Fibroblast of villous mesenchyme (primary cell): Measurements from ENCODE around the gene SLC38A8. TPM values are rescaled to one million over a fixed set of nuclear protein-coding genes. Genes with fewer than 3 reads are reported as not detected.

Source experiments
- DNase-seq: peaks from one replicate; pipeline ENCODE4 v3.0.0-alpha.2; 2010; ENCODE audit warnings: low read depth
- H3K4me3 ChIP-seq: 2 replicates; pipeline ENCODE4 v1.5.1; 2011; ENCODE audit warnings: low read depth, mild to moderate bottlenecking, low read length
- CTCF ChIP-seq: IDR thresholded peaks from 2 replicates; pipeline ENCODE4 v1.5.1; 2012; ENCODE audit warnings: low read depth, mild to moderate bottlenecking, low read length; ENCODE audit not compliant: insufficient read depth
- total RNA-seq: library from RNA; depleted of rRNA; stranded (reverse); fragments of >200 nt; gene quantifications from 2 replicates; pipeline ENCODE4 v1.2.3, GENCODE V29; 2012

Gene SLC38A8
- total RNA-seq, 1 donor = not detected

GRCh38 chr16:84026606-84027005 is 16.0 kb downstream of the SLC38A8 start:
- no peak for DNase-seq
- no peak overlapping the region for H3K4me3 ChIP-seq
- TF ChIP-seq CTCF = no peak

- DNase-seq = peak; percentile 45
- H3K4me3 ChIP-seq = no peak overlapping the region
- no peak for TF ChIP-seq CTCF
Observed at GRCh38 chr16:84024854-84025253, 17.7 kb downstream of the SLC38A8 start.

- DNase-seq = no peak
- no peak for TF ChIP-seq CTCF
- no peak overlapping the region for H3K4me3 ChIP-seq
Observed at GRCh38 chr16:84022644-84023043, 20.0 kb downstream of the SLC38A8 start.

- no peak for DNase-seq
- no peak overlapping the region for H3K4me3 ChIP-seq
- no peak for TF ChIP-seq CTCF
Observed at GRCh38 chr16:84021488-84021887, 21.1 kb downstream of the SLC38A8 start.

GRCh38 chr16:84020353-84020752 is 22.2 kb downstream of the SLC38A8 start:
- DNase-seq = no peak
- TF ChIP-seq CTCF = no peak
- H3K4me3 ChIP-seq = no peak overlapping the region

- DNase-seq = no peak
- TF ChIP-seq CTCF = no peak
- H3K4me3 ChIP-seq = no peak overlapping the region
Observed at GRCh38 chr16:84018710-84019109, 23.9 kb downstream of the SLC38A8 start.

- H3K4me3 ChIP-seq = no peak overlapping the region
- TF ChIP-seq CTCF = no peak
- no peak for DNase-seq
Observed at GRCh38 chr16:84016477-84016876, 26.1 kb downstream of the SLC38A8 start.
